ENCODE data around the gene SLC25A36.

GRCh38 chr3:140980663-140981062 lies 39.0 kb downstream of the SLC25A36 start:
- TF ChIP-seq EZH2 (IDR thresholded peaks at IDR 0.05; ENCODE audit: insufficient read depth, poor library complexity, severe bottlenecking) = no peak
- no peak for TF ChIP-seq EZH2phosphoT487 (IDR thresholded peaks at IDR 0.05; ENCODE audit: insufficient read depth, low read depth)

Measured in GM23248 (cell line).